Measurements from ENCODE around the gene RNF183. TPM values are rescaled to one million over a fixed set of nuclear protein-coding genes. Genes with fewer than 3 reads are reported as not detected.

The RNF183 gene
- total and polyA plus RNA-seq, 2 donors (not counting 1 experiment from before 2014, with no cell fraction given): not detected

- no peak for DNase-seq (ENCODE audit: low read depth in 2 of 2)
- no peak overlapping the region for H3K4me3 ChIP-seq (replicated peaks in 1 of 4; ENCODE audit: control extremely low read depth in 1 of 4, insufficient read depth in 1 of 4, low read depth in 3 of 4, low read length in 4 of 4)
- no peaks in the 10 kb centered on the region for H4K20me1 ChIP-seq (ENCODE audit: control insufficient read depth, extremely low read depth, insufficient read depth, low read length)
- no peaks in the 10 kb centered on the region for H3K36me3 ChIP-seq (ENCODE audit: control insufficient read depth, insufficient read depth, low read length)
- H3K9ac ChIP-seq (ENCODE audit: insufficient read depth, low read length): no peak overlapping the region
- H3K4me1 ChIP-seq (ENCODE audit: control insufficient read depth, extremely low read depth, insufficient read depth, low read length): no peaks in the 10 kb centered on the region
- no peak overlapping the region for H3K27ac ChIP-seq (ENCODE audit: insufficient read depth, low read length)
- TF ChIP-seq CTCF (conservative IDR thresholded peaks at IDR 0.05 in 1 of 2, IDR thresholded peaks at IDR 0.05 in 1 of 2; ENCODE audit: low read depth in 1 of 2, low read length in 2 of 2) (no peak), EZH2 (IDR thresholded peaks at IDR 0.05; ENCODE audit: low read length, missing control alignments) (no peak)
- H3K27me3 ChIP-seq (ENCODE audit: control insufficient read depth, insufficient read depth, low read length): no peaks in the 10 kb centered on the region
- H3K4me2 ChIP-seq (ENCODE audit: extremely low read depth, insufficient read depth, low read length): no peak overlapping the region
- H3K79me2 ChIP-seq (ENCODE audit: control insufficient read depth, insufficient read depth, low read length): no peaks in the 10 kb centered on the region
- H3K9me3 ChIP-seq (ENCODE audit: control insufficient read depth, insufficient read depth, low read depth, low read length): no peaks in the 10 kb centered on the region
- H2AFZ ChIP-seq (ENCODE audit: low read length): no peak overlapping the region
These were observed 25.0 kb upstream of the RNF183 start for GRCh38 chr9:113328045-113328782.

- TF ChIP-seq EZH2 (IDR thresholded peaks at IDR 0.05; ENCODE audit: low read length, missing control alignments) (no peak), CTCF (conservative IDR thresholded peaks at IDR 0.05 in 1 of 2, IDR thresholded peaks at IDR 0.05 in 1 of 2; ENCODE audit: low read depth in 1 of 2, low read length in 2 of 2) (no peak)
- Histone ChIP-seq H3K4me1 (ENCODE audit: control insufficient read depth, extremely low read depth, insufficient read depth, low read length) (no peaks in the 10 kb centered on the region), H4K20me1 (ENCODE audit: control insufficient read depth, extremely low read depth, insufficient read depth, low read length) (no peaks in the 10 kb centered on the region), H3K36me3 (ENCODE audit: control insufficient read depth, insufficient read depth, low read length) (no peaks in the 10 kb centered on the region), H3K9me3 (ENCODE audit: control insufficient read depth, insufficient read depth, low read depth, low read length) (no peaks in the 10 kb centered on the region), H3K4me3 (replicated peaks in 1 of 4; ENCODE audit: control extremely low read depth in 1 of 4, insufficient read depth in 1 of 4, low read depth in 3 of 4, low read length in 4 of 4) (no peak overlapping the region), H3K27ac (ENCODE audit: insufficient read depth, low read length) (no peak overlapping the region), H2AFZ (ENCODE audit: low read length) (no peak overlapping the region), H3K9ac (ENCODE audit: insufficient read depth, low read length) (no peak overlapping the region), H3K79me2 (ENCODE audit: control insufficient read depth, insufficient read depth, low read length) (no peaks in the 10 kb centered on the region), H3K27me3 (ENCODE audit: control insufficient read depth, insufficient read depth, low read length) (no peaks in the 10 kb centered on the region), H3K4me2 (ENCODE audit: extremely low read depth, insufficient read depth, low read length) (no peak overlapping the region)
- no peak for DNase-seq (ENCODE audit: low read depth in 2 of 2)
These were observed 23.1 kb upstream of the RNF183 start for GRCh38 chr9:113326230-113326629.

GRCh38 chr9:113322671-113323070 is 19.5 kb upstream of the RNF183 start:
- Histone ChIP-seq H3K9ac (ENCODE audit: insufficient read depth, low read length) (no peak overlapping the region), H3K4me1 (ENCODE audit: control insufficient read depth, extremely low read depth, insufficient read depth, low read length) (no peaks in the 10 kb centered on the region), H3K36me3 (ENCODE audit: control insufficient read depth, insufficient read depth, low read length) (no peaks in the 10 kb centered on the region), H3K9me3 (ENCODE audit: control insufficient read depth, insufficient read depth, low read depth, low read length) (no peaks in the 10 kb centered on the region), H3K4me3 (replicated peaks in 1 of 4; ENCODE audit: control extremely low read depth in 1 of 4, insufficient read depth in 1 of 4, low read depth in 3 of 4, low read length in 4 of 4) (no peak overlapping the region), H4K20me1 (ENCODE audit: control insufficient read depth, extremely low read depth, insufficient read depth, low read length) (no peaks in the 10 kb centered on the region), H3K27ac (ENCODE audit: insufficient read depth, low read length) (no peak overlapping the region), H3K27me3 (ENCODE audit: control insufficient read depth, insufficient read depth, low read length) (no peaks in the 10 kb centered on the region), H3K79me2 (ENCODE audit: control insufficient read depth, insufficient read depth, low read length) (no peaks in the 10 kb centered on the region), H3K4me2 (ENCODE audit: extremely low read depth, insufficient read depth, low read length) (no peak overlapping the region), H2AFZ (ENCODE audit: low read length) (no peak overlapping the region)
- no peak for TF ChIP-seq EZH2 (IDR thresholded peaks at IDR 0.05; ENCODE audit: low read length, missing control alignments)
- no peak for TF ChIP-seq CTCF (conservative IDR thresholded peaks at IDR 0.05 in 1 of 2, IDR thresholded peaks at IDR 0.05 in 1 of 2; ENCODE audit: low read depth in 1 of 2, low read length in 2 of 2)
- DNase-seq (ENCODE audit: low read depth in 2 of 2): no peak
